Activated CD4-positive, alpha-beta T cell treated with anti-CD3 and anti-CD28 coated beads, Interleukin-10, Interleukin-2, amounts not matched to agents 100 ng/mL and 50 ng/mL, durations not matched to agents 16 hours and 8 hours (primary cell): ENCODE results near the gene PAX5.
A peak's percentile ranks its signal among the peaks of the same experiment; 100 is the strongest.

ENCODE experiments used
- DNase-seq: peaks from one replicate; pipeline ENCODE4 v3.0.0-alpha.2; 2020

Gene PAX5

GRCh38 chr9:36826581-36826980, 207.5 kb downstream of the PAX5 start:
- no peak for DNase-seq

DNA sequence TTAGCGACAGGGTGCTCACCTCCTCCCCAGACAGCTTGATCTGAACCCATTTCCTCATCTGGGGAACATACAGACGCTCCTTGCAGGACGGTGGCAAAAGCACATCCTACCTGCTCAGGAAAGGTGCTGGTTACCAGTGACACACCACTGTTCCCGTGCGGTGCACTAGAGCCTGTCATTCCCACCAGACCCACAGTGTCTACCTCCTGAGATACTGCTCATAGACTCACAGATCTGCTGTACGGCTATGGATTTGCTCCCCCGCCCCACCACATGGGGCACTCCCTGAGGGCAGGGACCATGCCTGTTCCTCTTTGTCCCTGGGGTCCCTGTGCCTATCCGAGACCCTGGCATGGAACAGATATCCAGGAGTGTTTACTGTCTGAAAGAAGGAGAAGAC, 208.9 kb downstream of the PAX5 start:
- DNase-seq = no peak

DNA sequence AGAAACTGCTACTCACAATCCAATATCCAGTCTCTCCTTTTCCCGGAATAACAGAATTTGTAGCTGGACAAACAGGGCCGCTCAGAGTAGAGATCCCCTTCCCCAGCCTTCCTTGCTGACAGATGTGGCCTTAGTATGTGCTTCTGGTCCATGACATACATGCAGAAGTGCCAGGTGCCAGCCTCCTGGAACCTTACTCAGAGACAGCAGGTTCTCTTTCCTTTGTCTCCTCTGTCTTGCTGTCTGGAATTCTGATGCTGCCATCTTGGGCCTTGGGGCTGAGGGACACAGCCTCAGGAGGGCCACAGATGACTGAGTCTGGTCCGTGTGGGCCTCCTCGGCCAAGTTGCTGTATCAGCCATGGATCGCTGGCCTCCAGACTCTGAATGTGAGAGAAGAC, 210.1 kb downstream of the PAX5 start:
- no peak for DNase-seq

GRCh38 chr9:36823466-36823865, 210.6 kb downstream of the PAX5 start:
- DNase-seq = peak; percentile 30

- DNase-seq = no peak
Observed at GRCh38 chr9:36822201-36822600, 211.9 kb downstream of the PAX5 start.

DNA sequence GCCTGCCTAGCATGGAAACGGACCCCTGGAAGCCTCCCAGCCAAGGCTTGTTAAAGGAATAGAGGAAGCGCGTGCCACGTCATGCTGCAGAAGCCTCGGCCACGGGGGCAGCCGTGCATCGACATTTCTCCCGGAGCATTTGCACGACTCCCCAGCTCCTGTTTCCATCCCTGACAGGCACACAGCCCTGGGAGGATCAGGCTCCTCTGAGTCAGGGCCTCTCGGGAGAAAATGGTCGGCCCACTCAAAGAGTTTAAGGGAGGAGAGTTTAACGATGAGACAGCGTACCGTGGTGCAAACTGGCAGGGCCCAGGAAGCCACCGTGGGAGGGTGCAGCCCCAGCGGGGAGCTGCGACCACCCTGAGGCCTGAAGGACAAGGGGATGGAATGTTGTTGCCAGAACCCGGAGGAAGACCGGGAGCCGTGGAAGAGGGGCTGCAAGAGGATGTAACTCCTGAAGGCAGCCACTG, 213.6 kb downstream of the PAX5 start:
- DNase-seq = no peak

DNA sequence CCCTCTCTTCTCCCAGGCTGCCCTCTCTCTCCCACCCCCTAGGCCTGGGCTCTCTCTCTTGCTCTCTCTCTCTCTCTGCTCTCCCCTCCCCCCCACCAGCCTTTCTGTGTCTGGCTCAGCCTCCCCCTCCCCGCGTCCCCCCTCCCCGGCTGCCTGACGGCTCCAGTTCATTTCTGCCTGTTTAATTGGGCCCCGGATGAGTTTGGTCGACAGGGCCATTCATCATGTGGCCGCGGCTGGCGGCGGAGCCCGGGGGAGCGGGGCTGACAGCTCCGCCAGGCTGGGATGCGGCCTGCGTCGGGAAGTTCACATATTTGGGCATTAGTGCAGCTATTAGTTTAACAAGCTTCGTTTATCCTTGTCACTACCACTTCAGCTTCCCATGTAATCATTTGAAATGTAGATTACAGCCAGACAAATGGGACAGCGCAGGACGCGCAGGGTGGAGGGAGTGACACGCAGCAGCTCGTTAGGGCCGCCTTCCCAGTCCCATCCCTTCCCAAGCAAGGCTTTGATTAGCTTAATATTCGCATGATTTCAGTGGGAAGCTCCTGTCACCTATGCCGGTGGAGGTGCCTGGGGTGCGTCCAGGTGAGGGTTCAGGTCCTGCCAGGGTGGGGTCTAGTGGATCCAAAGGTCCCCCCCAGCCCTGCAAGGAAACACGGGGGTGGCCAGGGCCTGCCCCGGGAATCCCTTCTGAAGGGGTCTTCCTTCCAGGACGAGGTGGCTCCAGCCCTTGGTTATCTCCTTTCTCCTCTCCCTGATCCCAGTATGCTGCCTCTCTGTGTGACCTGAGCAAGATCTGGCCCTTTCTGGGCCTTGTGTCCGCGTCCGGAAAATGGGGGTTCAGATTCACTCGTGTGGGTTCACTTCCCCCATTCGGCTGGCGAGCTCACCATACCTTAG, 214.8 kb downstream of the PAX5 start:
- no peak for DNase-seq

DNA sequence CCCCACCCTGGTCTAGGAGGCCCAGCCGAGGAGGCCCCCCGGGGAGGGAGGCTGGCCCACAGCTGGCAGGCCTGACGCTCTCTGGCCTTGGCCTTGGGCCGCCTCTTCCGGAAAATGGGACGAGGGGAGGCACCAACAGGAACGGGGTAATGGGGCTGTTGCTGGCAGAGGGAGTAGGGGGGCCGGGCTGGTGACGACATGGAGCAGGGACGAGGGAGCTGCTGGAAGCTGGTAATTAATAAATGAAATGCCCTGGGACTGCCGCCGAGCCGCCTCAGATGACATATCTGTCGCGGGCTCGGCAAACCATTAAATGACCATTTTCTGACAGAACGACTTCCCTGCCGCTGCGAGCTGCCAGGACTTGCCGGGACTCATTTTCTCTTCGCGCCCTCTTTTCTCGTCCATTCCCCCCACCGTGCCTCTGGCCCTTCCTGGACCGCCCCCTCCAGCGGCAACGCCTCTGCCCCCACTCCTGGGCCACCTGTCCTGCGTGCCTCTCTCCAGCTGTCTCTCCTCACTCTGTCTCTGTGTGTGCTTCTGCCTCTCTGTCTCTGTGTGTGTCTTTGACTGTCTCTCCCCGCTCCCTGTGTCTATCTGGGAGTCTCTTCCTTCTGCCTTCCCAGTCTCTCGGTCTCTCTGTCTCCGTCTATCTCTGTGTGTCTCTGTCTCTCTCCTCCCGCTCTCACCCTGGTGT, 215.7 kb downstream of the PAX5 start:
- no peak for DNase-seq

- no peak for DNase-seq
Observed at GRCh38 chr9:36817160-36817834, 216.8 kb downstream of the PAX5 start.

GRCh38 chr9:36816371-36816770, 217.7 kb downstream of the PAX5 start:
- no peak for DNase-seq

GRCh38 chr9:36815566-36816348, 218.3 kb downstream of the PAX5 start:
- no peak for DNase-seq

GRCh38 chr9:36815023-36815422, 219.0 kb downstream of the PAX5 start:
- no peak for DNase-seq

- no peak for DNase-seq
Observed at GRCh38 chr9:36813154-36813553, 220.9 kb downstream of the PAX5 start.

DNA sequence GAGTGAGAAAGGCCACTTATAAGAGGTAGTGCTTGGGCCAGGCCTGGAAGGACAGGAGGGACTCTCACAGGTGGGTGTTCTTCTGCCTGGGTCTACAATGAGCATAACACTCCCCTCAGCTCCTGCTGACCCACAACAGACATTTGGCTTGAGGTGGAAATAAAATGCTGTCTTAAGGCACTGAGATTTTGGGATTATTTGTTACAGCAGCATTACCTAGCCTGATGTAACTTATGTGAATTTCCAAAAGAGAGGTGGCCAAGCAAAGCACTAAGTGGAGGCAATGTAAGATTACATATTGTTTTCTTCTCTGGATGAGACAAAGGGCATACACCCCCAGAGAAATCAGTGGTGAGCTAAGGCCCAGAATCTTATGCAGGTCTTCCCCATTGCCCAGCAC, 221.5 kb downstream of the PAX5 start:
- DNase-seq = no peak

DNA sequence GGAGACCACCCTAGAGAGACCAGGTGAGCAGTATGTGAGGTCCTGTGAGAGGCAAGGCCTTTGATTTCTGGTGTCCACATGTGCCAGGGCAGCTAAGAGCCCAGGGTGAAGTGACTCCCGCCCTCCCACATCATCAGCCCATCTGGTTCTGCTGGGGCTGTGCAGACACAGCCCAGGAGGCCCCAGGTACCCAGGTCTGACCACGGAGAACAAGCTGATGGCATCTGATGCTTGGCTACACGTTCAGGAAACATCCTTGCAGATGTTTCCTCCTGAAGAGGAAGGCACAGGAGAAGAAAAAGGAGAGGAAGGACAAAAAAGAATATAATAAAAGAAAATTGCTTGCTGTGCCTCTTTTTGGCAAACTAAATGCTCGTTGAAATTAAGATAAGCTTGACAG, 225.8 kb downstream of the PAX5 start:
- DNase-seq = no peak

- no peak for DNase-seq
Observed at GRCh38 chr9:36803961-36804360, 230.1 kb downstream of the PAX5 start.

- no peak for DNase-seq
Observed at GRCh38 chr9:36802201-36802920, 231.7 kb downstream of the PAX5 start.

GRCh38 chr9:36800455-36800854, 233.6 kb downstream of the PAX5 start:
- DNase-seq = no peak

GRCh38 chr9:36798350-36799065, 235.6 kb downstream of the PAX5 start:
- no peak for DNase-seq

DNA sequence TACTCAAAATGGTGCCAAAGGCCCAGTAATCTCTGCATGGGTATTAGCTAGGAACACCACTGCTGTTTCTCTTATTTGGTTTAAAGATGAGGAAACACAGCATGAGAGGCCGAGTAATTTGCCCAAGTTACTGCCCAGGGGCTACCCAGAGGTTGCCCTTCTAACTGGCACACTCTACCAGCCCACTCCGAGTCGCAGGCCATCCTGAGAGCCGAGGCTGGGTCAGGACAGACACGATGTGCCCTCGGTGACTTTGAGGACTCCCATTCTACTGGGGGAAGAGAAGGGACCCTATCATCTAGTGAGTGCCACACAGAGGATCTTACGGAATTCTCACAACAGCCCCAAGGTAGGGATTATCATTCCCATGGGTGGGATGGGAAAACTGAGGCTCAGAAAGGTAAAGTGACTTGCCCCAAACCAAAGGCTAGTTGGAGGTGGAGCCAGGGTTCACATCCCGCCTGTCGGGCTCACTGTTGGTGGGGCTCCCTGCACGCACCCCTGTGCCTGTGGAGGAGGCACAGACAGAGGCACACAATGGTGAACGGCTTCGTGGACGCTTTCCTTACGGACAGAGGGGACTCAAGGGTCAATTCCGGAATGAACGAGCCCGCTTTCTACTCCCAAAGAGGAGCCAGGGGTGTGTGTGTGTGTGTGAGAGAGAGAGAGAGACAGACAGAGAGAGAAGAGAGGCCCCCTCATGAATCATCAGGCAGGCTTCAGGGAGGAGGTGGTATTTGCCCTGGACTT, 236.4 kb downstream of the PAX5 start:
- DNase-seq = no peak
